ENCODE results near the gene MT1F. TPM values are rescaled to one million over a fixed set of nuclear protein-coding genes. Genes with fewer than 3 reads are reported as not detected.

The MT1F gene
- total RNA-seq, 2 experiments from 2014 or later, result 0.44 TPM; not detected in 1

- Histone ChIP-seq H3K4me3 (ENCODE audit: low read depth, low read length, poor library complexity, severe bottlenecking) (no peak overlapping the region), H3K4me2 (ENCODE audit: low read length) (no peak overlapping the region), H3K9me3 (ENCODE audit: low read length) (no peaks in the 10 kb centered on the region), H4K20me1 (ENCODE audit: insufficient read depth, low read length) (no peaks in the 10 kb centered on the region), H3K4me1 (ENCODE audit: insufficient read depth, low read length, poor library complexity, severe bottlenecking) (no peaks in the 10 kb centered on the region), H3K36me3 (ENCODE audit: insufficient read depth, low read length) (no peaks in the 10 kb centered on the region), H3K79me2 (ENCODE audit: insufficient read depth, low read depth, low read length) (no peaks in the 10 kb centered on the region), H3K27ac (ENCODE audit: low read depth, low read length, poor library complexity, severe bottlenecking) (no peak overlapping the region), H2AFZ (ENCODE audit: low read length) (no peak overlapping the region), H3K9me2 (ENCODE audit: insufficient read depth, low read length) (no peaks in the 10 kb centered on the region)
- TF ChIP-seq EZH2phosphoT487 (IDR thresholded peaks at IDR 0.05; ENCODE audit: borderline replicate concordance, low read depth, low read length), result no peak
- no peak for TF ChIP-seq CTCF (conservative IDR thresholded peaks at IDR 0.05; ENCODE audit: low read length)
- ChIA-PET POLR2A (interaction anchor here (0.6 kb wide), 1 partner anchor 138 kb away, joined by 3 read pairs; no protein-coding TSS in a partner anchor), CTCF (ENCODE audit: unreplicated experiment) (no interaction called here)
- BruUV-seq (replicated peaks), result no TSS peak
- intact Hi-C loops (cut with micrococcal nuclease; ENCODE audit: unreplicated experiment), result no loop called here
- DNase-seq (ENCODE audit: low spot score), result no peak
These were observed 13.9 kb upstream of the MT1F start for GRCh38 chr16:56643833-56644232.

GRCh38 chr16:56645311-56645710 lies 12.4 kb upstream of the MT1F start:
- no peak overlapping the region for H3K27ac ChIP-seq (ENCODE audit: low read depth, low read length, poor library complexity, severe bottlenecking)
- intact Hi-C loops (cut with micrococcal nuclease; ENCODE audit: unreplicated experiment), result no loop called here
- H3K4me3 ChIP-seq (ENCODE audit: low read depth, low read length, poor library complexity, severe bottlenecking), result no peak overlapping the region
- no peak for DNase-seq (ENCODE audit: low spot score)
- no peak for TF ChIP-seq EZH2phosphoT487 (IDR thresholded peaks at IDR 0.05; ENCODE audit: borderline replicate concordance, low read depth, low read length)
- TF ChIP-seq CTCF (conservative IDR thresholded peaks at IDR 0.05; ENCODE audit: low read length), result no peak
- no peaks in the 10 kb centered on the region for H3K79me2 ChIP-seq (ENCODE audit: insufficient read depth, low read depth, low read length)
- no peaks in the 10 kb centered on the region for H3K4me1 ChIP-seq (ENCODE audit: insufficient read depth, low read length, poor library complexity, severe bottlenecking)
- ChIA-PET POLR2A (no interaction called here), CTCF (ENCODE audit: unreplicated experiment) (no interaction called here)
- no peaks in the 10 kb centered on the region for H3K36me3 ChIP-seq (ENCODE audit: insufficient read depth, low read length)
- H2AFZ ChIP-seq (ENCODE audit: low read length), result no peak overlapping the region
- H4K20me1 ChIP-seq (ENCODE audit: insufficient read depth, low read length), result no peaks in the 10 kb centered on the region
- no peaks in the 10 kb centered on the region for H3K9me3 ChIP-seq (ENCODE audit: low read length)
- H3K4me2 ChIP-seq (ENCODE audit: low read length), result no peak overlapping the region
- BruUV-seq (replicated peaks), result no TSS peak
- no peaks in the 10 kb centered on the region for H3K9me2 ChIP-seq (ENCODE audit: insufficient read depth, low read length)

- Histone ChIP-seq H3K9me2 (ENCODE audit: insufficient read depth, low read length) (no peaks in the 10 kb centered on the region), H3K9me3 (ENCODE audit: low read length) (no peaks in the 10 kb centered on the region), H3K79me2 (ENCODE audit: insufficient read depth, low read depth, low read length) (no peaks in the 10 kb centered on the region), H3K4me1 (ENCODE audit: insufficient read depth, low read length, poor library complexity, severe bottlenecking) (no peaks in the 10 kb centered on the region), H3K4me2 (ENCODE audit: low read length) (no peak overlapping the region), H4K20me1 (ENCODE audit: insufficient read depth, low read length) (no peaks in the 10 kb centered on the region), H3K27ac (ENCODE audit: low read depth, low read length, poor library complexity, severe bottlenecking) (no peak overlapping the region), H3K36me3 (ENCODE audit: insufficient read depth, low read length) (no peaks in the 10 kb centered on the region), H3K4me3 (ENCODE audit: low read depth, low read length, poor library complexity, severe bottlenecking) (no peak overlapping the region), H2AFZ (ENCODE audit: low read length) (no peak overlapping the region)
- no peak for DNase-seq (ENCODE audit: low spot score)
- POLR2A ChIA-PET, result interaction anchor here (0.9 kb wide), 1 partner anchor 15 kb away, joined by 3 read pairs; no protein-coding TSS in a partner anchor
- CTCF ChIA-PET (ENCODE audit: unreplicated experiment), result no interaction called here
- TF ChIP-seq CTCF (conservative IDR thresholded peaks at IDR 0.05; ENCODE audit: low read length) (no peak), EZH2phosphoT487 (IDR thresholded peaks at IDR 0.05; ENCODE audit: borderline replicate concordance, low read depth, low read length) (no peak)
- BruUV-seq (replicated peaks), result no TSS peak
- intact Hi-C loops (cut with micrococcal nuclease; ENCODE audit: unreplicated experiment), result no loop called here
These were observed 11.9 kb upstream of the MT1F start for GRCh38 chr16:56645838-56646237.
